GM12875 (cell line): ENCODE measurements around the gene SFXN5.

Experiments used
- H3K4me3 ChIP-seq: one replicate; pipeline ENCODE4 v1.5.1; 2011; ENCODE audit warnings: low read depth, low read length, control low read depth
- CTCF ChIP-seq: IDR thresholded peaks from 2 replicates; pipeline ENCODE4 v1.5.1; 2011; ENCODE audit warnings: low read depth, mild to moderate bottlenecking, control low read depth, inconsistent platforms, low read length, moderate library complexity, borderline replicate concordance; ENCODE audit not compliant: insufficient read depth

Gene SFXN5

GRCh38 chr2:73106791-73107190 lies 35.3 kb upstream of the SFXN5 start:
- no peak for TF ChIP-seq CTCF
- H3K4me3 ChIP-seq: no peak overlapping the region

DNA sequence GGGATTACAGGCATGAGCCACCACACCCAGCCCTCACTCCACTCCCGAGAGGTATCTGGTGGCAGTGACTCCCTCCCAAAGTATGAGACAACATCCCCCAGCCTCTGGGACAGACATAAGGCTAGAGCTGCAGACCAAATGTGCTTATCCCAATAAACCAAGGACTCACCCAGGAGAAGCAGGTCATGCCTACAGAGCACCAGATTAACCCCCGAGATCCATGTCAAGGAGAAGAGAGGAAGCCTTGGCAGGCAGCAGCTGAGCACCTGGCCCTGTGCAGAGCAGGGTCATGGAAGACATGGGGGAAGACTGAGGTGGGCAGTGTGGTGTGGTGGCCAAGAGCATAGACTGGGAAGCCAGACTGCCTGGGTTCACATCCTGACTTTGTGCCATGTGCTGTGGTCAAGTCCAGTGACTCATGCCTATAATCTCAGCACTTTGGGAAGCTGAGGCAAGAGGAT lies 34.0 kb upstream of the SFXN5 start:
- H3K4me3 ChIP-seq: no peak overlapping the region
- TF ChIP-seq CTCF: no peak

GRCh38 chr2:73104933-73105332 lies 33.4 kb upstream of the SFXN5 start:
- no peak for TF ChIP-seq CTCF
- no peak overlapping the region for H3K4me3 ChIP-seq

DNA sequence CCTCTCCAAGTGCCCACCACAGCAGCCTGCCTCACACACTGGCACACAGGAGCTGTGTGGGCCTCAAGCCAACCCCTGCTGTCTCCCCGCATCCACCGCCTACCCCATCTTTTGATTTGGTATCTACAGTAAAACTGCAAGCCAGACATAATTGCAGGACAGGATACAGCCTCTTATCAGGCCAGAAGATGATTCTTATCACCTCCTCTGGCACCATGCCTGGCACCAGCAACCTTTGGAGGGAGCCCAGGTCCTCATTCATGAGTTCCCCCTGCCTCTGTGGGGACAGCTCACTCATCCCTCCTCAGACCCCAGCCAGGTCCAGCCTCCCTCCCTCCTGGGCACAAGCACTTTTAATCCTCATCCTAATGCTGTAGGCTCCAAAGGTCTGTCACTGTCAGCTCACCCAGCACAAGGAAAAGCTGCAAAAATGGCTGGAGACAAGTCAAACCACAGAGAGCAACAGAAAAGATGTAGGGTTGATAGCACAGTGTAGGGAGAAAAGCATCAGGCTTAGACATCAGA lies 31.6 kb upstream of the SFXN5 start:
- TF ChIP-seq CTCF: no peak
- no peak overlapping the region for H3K4me3 ChIP-seq

GRCh38 chr2:73101626-73102256 lies 30.2 kb upstream of the SFXN5 start:
- no peak for TF ChIP-seq CTCF
- no peak overlapping the region for H3K4me3 ChIP-seq

DNA sequence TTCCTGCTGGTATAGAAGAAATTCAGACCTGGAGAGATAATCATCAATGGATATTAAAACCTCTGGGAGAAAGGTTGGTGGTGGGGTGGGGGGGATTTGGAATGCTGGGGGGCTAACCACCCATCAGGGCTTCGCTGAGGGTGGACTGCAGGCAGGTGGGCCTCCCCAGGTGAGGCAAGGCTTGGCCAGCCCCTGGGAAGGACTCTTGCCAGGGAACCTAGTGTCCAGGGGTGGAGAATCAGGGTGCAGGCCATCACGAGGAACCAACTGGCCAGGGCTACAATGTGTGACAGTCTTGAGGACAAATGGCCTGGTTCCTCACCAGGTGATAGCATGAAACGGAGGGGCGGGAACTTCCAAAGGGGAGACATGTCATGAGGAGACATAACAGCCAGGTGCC lies 29.4 kb upstream of the SFXN5 start:
- no peak for TF ChIP-seq CTCF
- no peak overlapping the region for H3K4me3 ChIP-seq

- TF ChIP-seq CTCF: no peak
- H3K4me3 ChIP-seq: no peak overlapping the region
Measured at GRCh38 chr2:73099486-73099885, 28.0 kb upstream of the SFXN5 start.
